ENCODE measurements around the gene PPM1H. TPM values are rescaled to one million over a fixed set of nuclear protein-coding genes. Genes with fewer than 3 reads are reported as not detected.

Gene PPM1H
- total RNA-seq, 2 experiments from 2014 or later: not detected

- Mint-ChIP-seq H3K4me3 (no peak overlapping the region), H3K4me1 (peaks cover 16% of the 10 kb centered on the region), H3K27ac (no peak overlapping the region), H3K36me3 (ENCODE audit: low read depth) (no peaks in the 10 kb centered on the region), H3K27me3 (no peaks in the 10 kb centered on the region), H3K9me3 (no peaks in the 10 kb centered on the region)
- DNase-seq: no peak
- ChIA-PET CTCF (interaction anchor here (0.9 kb wide), 1 partner anchor 8 kb away, joined by 3 read pairs; no protein-coding TSS in a partner anchor), POLR2A (no interaction called here)
Measured at GRCh38 chr12:62783881-62784280, 151.1 kb downstream of the PPM1H start.

DNA sequence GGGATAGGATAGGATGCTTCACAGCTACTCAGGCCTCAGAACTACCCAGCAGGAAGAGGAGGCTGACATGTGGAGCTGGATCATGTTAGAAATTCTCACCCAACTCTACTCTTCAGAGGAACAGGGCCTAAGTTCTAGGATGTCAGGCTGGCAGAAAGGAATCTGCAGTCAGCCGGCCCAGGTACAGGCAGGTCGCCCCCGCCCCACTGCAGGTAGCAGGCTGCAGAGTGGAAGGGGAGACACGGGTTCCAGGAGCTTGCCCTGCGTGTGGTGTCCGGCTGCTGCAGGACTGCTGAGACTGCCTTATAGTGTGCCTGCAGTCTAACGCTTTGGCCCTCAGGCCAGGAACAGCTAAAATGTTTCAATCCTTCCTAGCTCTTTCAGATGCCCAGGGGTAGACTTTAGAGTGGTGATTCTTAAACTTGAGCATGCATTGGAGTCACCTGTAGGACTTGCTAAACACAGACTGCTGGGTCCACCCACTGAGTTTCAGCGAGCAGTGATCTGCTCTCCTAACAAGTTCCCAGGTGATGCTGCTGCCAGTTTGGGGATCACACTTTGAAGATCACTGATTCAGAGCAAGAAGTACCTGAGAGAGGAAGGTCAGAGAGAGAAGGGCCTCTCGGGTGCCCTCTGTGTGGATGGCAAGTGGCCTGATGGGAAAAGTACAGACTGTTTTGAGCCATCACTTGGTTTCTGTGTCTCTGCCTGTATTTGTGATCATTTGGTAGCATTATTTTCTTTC is 153.6 kb downstream of the PPM1H start:
- Mint-ChIP-seq H3K9me3 (no peaks in the 10 kb centered on the region), H3K4me1 (peaks cover 8% of the 10 kb centered on the region), H3K27ac (no peak overlapping the region), H3K36me3 (ENCODE audit: low read depth) (no peaks in the 10 kb centered on the region), H3K27me3 (no peaks in the 10 kb centered on the region), H3K4me3 (no peak overlapping the region)
- DNase-seq: no peak
- ChIA-PET POLR2A (no interaction called here), CTCF (interaction anchor here (1.1 kb wide), 1 partner anchor 15 kb away, joined by 3 read pairs; no protein-coding TSS in a partner anchor)

GRCh38 chr12:62779488-62779887 is 155.5 kb downstream of the PPM1H start:
- CTCF ChIA-PET: interaction anchor here (0.6 to 1.3 kb wide), 2 partner anchors 21 to 374 kb away, joined by 3 read pairs; no protein-coding TSS in a partner anchor
- no peak for DNase-seq
- Mint-ChIP-seq H3K4me1 (no peaks in the 10 kb centered on the region), H3K9me3 (no peaks in the 10 kb centered on the region), H3K27ac (no peak overlapping the region), H3K36me3 (ENCODE audit: low read depth) (no peaks in the 10 kb centered on the region), H3K27me3 (no peaks in the 10 kb centered on the region), H3K4me3 (no peak overlapping the region)
- POLR2A ChIA-PET: no interaction called here

DNA sequence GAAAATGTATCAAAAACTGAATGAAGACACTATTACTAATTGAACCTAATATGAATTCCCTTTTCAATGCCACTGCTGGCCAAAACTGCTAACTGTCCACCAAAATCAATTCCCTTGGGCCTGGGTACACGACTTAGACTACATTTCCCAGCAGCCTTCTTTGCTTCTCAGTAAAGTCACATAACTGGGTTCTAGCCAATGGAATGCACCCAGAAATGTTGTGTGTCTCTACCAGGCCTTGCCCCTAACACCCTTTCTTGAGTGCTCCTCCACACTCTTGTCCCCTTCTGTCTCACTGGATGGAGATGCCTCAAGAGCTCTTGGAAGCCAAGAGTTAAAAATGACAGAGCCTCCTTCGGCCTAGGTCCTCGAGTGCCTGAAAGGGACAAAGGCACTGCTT is 156.8 kb downstream of the PPM1H start:
- DNase-seq: no peak
- H3K4me1 Mint-ChIP-seq: no peaks in the 10 kb centered on the region
- no peaks in the 10 kb centered on the region for H3K36me3 Mint-ChIP-seq (ENCODE audit: low read depth)
- H3K27ac Mint-ChIP-seq: no peak overlapping the region
- no peaks in the 10 kb centered on the region for H3K27me3 Mint-ChIP-seq
- H3K4me3 Mint-ChIP-seq: no peak overlapping the region
- CTCF ChIA-PET: no interaction called here
- H3K9me3 Mint-ChIP-seq: no peaks in the 10 kb centered on the region
- POLR2A ChIA-PET: no interaction called here

GRCh38 chr12:62776997-62777396 is 158.0 kb downstream of the PPM1H start:
- H3K36me3 Mint-ChIP-seq (ENCODE audit: low read depth): no peaks in the 10 kb centered on the region
- H3K4me3 Mint-ChIP-seq: no peak overlapping the region
- DNase-seq: no peak
- no peaks in the 10 kb centered on the region for H3K4me1 Mint-ChIP-seq
- H3K27ac Mint-ChIP-seq: no peak overlapping the region
- CTCF ChIA-PET: interaction anchor here (1.0 kb wide), 1 partner anchor 339 kb away, joined by 3 read pairs; no protein-coding TSS in a partner anchor
- H3K9me3 Mint-ChIP-seq: no peaks in the 10 kb centered on the region
- POLR2A ChIA-PET: no interaction called here
- no peaks in the 10 kb centered on the region for H3K27me3 Mint-ChIP-seq

DNA sequence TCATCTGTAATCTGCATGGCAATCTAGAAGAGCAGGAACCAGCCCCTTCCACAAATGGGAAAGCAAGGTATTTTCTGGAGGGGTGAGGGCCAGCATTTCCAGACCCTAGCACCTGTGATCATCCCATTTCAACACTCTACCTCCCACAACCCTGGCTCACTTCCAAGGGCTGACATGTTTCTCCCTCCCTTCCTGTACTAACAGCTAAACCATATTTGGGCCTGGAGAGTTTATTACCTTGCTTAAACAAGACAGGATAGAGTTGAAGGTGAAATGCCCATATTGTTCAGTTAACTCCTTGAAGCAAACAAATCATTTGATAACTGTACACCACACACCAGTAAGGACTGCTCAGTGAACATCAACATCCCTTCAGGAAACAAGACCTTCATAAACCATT is 158.4 kb downstream of the PPM1H start:
- POLR2A ChIA-PET: no interaction called here
- DNase-seq: no peak
- no peak overlapping the region for H3K27ac Mint-ChIP-seq
- H3K27me3 Mint-ChIP-seq: no peaks in the 10 kb centered on the region
- H3K4me1 Mint-ChIP-seq: no peaks in the 10 kb centered on the region
- CTCF ChIA-PET: interaction anchor here (1.0 kb wide), 1 partner anchor 338 kb away, joined by 3 read pairs; no protein-coding TSS in a partner anchor
- H3K36me3 Mint-ChIP-seq (ENCODE audit: low read depth): no peaks in the 10 kb centered on the region
- H3K4me3 Mint-ChIP-seq: no peak overlapping the region
- no peaks in the 10 kb centered on the region for H3K9me3 Mint-ChIP-seq

- no peaks in the 10 kb centered on the region for H3K36me3 Mint-ChIP-seq (ENCODE audit: low read depth)
- no peak overlapping the region for H3K27ac Mint-ChIP-seq
- ChIA-PET CTCF (no interaction called here), POLR2A (no interaction called here)
- H3K4me3 Mint-ChIP-seq: no peak overlapping the region
- DNase-seq: no peak
- no peaks in the 10 kb centered on the region for H3K9me3 Mint-ChIP-seq
- H3K4me1 Mint-ChIP-seq: no peaks in the 10 kb centered on the region
- H3K27me3 Mint-ChIP-seq: no peaks in the 10 kb centered on the region
Measured at GRCh38 chr12:62774794-62775193, 160.2 kb downstream of the PPM1H start.

- peaks cover 3% of the 10 kb centered on the region for H3K4me1 Mint-ChIP-seq
- no peaks in the 10 kb centered on the region for H3K36me3 Mint-ChIP-seq (ENCODE audit: low read depth)
- DNase-seq: no peak
- no peaks in the 10 kb centered on the region for H3K9me3 Mint-ChIP-seq
- H3K4me3 Mint-ChIP-seq: no peak overlapping the region
- CTCF ChIA-PET: no interaction called here
- no peak overlapping the region for H3K27ac Mint-ChIP-seq
- POLR2A ChIA-PET: no interaction called here
- peaks cover 2% of the 10 kb centered on the region for H3K27me3 Mint-ChIP-seq
Measured at GRCh38 chr12:62772416-62772955, 162.5 kb downstream of the PPM1H start.

- Mint-ChIP-seq H3K27ac (no peak overlapping the region), H3K36me3 (ENCODE audit: low read depth) (no peaks in the 10 kb centered on the region), H3K4me3 (no peak overlapping the region), H3K4me1 (peaks cover 3% of the 10 kb centered on the region), H3K9me3 (no peaks in the 10 kb centered on the region), H3K27me3 (peaks cover 2% of the 10 kb centered on the region)
- DNase-seq: no peak
- POLR2A ChIA-PET: no interaction called here
- CTCF ChIA-PET: no interaction called here
Measured at GRCh38 chr12:62771828-62772227, 163.1 kb downstream of the PPM1H start.

DNA sequence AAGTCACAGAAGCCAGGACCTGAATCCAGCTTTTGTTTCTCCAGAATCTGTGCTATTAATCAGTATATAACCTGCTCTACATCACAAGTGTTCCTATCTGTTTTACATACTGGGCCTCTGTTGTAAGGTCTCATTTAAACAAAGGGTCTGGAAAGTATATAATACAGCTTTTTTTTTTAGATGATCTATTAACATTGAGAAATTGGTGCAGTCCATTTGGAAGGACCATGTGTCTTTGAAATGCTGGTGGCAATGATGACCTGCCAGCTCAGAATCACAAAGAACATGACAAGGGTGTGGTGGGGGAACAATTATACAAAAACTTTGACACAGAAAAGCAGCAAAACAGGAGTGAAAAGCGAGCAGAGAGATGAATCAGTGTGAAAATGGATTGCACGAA is 164.6 kb downstream of the PPM1H start:
- Mint-ChIP-seq H3K36me3 (ENCODE audit: low read depth) (no peaks in the 10 kb centered on the region), H3K27me3 (peaks cover 2% of the 10 kb centered on the region), H3K9me3 (no peaks in the 10 kb centered on the region), H3K27ac (no peak overlapping the region), H3K4me1 (peaks cover 3% of the 10 kb centered on the region), H3K4me3 (no peak overlapping the region)
- ChIA-PET CTCF (interaction anchor here (0.7 kb wide), 1 partner anchor 85 kb away, joined by 5 read pairs; no protein-coding TSS in a partner anchor), POLR2A (no interaction called here)
- DNase-seq: no peak

- no peaks in the 10 kb centered on the region for H3K36me3 Mint-ChIP-seq (ENCODE audit: low read depth)
- H3K27me3 Mint-ChIP-seq: peaks cover 2% of the 10 kb centered on the region
- H3K4me1 Mint-ChIP-seq: peaks cover 3% of the 10 kb centered on the region
- POLR2A ChIA-PET: no interaction called here
- H3K27ac Mint-ChIP-seq: no peak overlapping the region
- no peaks in the 10 kb centered on the region for H3K9me3 Mint-ChIP-seq
- DNase-seq: no peak
- H3K4me3 Mint-ChIP-seq: no peak overlapping the region
- CTCF ChIA-PET: interaction anchor here (0.9 kb wide), 2 partner anchors 26 to 331 kb away, joined by 3 read pairs; no protein-coding TSS in a partner anchor
Measured at GRCh38 chr12:62769076-62769619, 165.8 kb downstream of the PPM1H start.

DNA sequence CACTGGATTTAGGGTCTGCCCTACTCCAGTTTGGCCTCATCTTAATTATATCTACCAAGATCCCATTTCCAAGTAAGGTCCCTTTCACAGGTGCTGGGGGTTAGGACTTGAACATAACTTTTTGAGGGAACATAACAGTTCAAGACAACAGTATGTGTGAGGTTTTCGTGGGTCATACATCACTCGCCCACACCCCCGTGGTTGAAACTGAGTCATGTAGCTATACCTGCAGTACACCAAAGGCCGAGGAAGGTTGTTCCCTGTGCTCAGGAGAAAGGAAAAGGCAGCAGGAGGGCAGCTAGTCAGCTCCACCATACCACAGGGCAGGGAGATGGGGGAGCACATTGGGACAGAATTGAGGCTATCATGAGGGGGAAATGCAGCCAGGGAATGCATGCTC is 167.0 kb downstream of the PPM1H start:
- CTCF ChIA-PET: no interaction called here
- DNase-seq: no peak
- Mint-ChIP-seq H3K4me1 (peaks cover 3% of the 10 kb centered on the region), H3K27ac (no peak overlapping the region), H3K27me3 (peaks cover 4% of the 10 kb centered on the region), H3K4me3 (no peak overlapping the region), H3K9me3 (no peaks in the 10 kb centered on the region), H3K36me3 (ENCODE audit: low read depth) (no peaks in the 10 kb centered on the region)
- POLR2A ChIA-PET: no interaction called here

GRCh38 chr12:62767496-62767895 is 167.5 kb downstream of the PPM1H start:
- no peak overlapping the region for H3K4me3 Mint-ChIP-seq
- POLR2A ChIA-PET: no interaction called here
- CTCF ChIA-PET: interaction anchor here (0.6 to 1.2 kb wide), 2 partner anchors 10 to 261 kb away, joined by 3 read pairs; no protein-coding TSS in a partner anchor
- DNase-seq: no peak
- no peak overlapping the region for H3K27ac Mint-ChIP-seq
- peaks cover 3% of the 10 kb centered on the region for H3K4me1 Mint-ChIP-seq
- no peaks in the 10 kb centered on the region for H3K36me3 Mint-ChIP-seq (ENCODE audit: low read depth)
- H3K9me3 Mint-ChIP-seq: no peaks in the 10 kb centered on the region
- peaks cover 4% of the 10 kb centered on the region for H3K27me3 Mint-ChIP-seq

Data from activated CD4-positive, alpha-beta T cell treated with anti-CD3 and anti-CD28 coated beads, Interleukin-2, amount 10 ng/mL, durations not matched to agents 7 days and 5 days (primary cell).